Measurements from ENCODE around the gene TRIM33. TPM values are rescaled to one million over a fixed set of nuclear protein-coding genes. Genes with fewer than 3 reads are reported as not detected.

Gene TRIM33
- total and polyA plus RNA-seq, 2 of the 13 experiments (the other 11 are each of a cell fraction or from before 2014, with no cell fraction given): 35.5 to 42.2 TPM

- TF ChIP-seq SNAPC5 (CRISPR knock-in tag; IDR thresholded peaks at IDR 0.05; ENCODE audit: borderline replicate concordance): no peak
- peak; percentile 39; the same call in 1 of the 2 replicates for TF ChIP-seq PHF8 (CRISPR knock-in tag; IDR thresholded peaks at IDR 0.05)
- TF ChIP-seq GRHL1 (CRISPR knock-in tag; conservative IDR thresholded peaks at IDR 0.05): no peak
- TF ChIP-seq ZNF891 (CRISPR knock-in tag; IDR thresholded peaks at IDR 0.05): peak; percentile 54; the same call in 1 of the 2 replicates
- no peak; the same call in 1 of the 2 replicates for TF ChIP-seq ZNF446 (CRISPR knock-in tag; IDR thresholded peaks at IDR 0.05)
- TF ChIP-seq SNAPC4 (CRISPR knock-in tag; IDR thresholded peaks at IDR 0.05): 0 out of 2 replicates have a peak, but pooled peaks have one; percentile 39
- peak in 1 of 2 experiments; percentile 77; a peak in 2 of 4 replicates for TF ChIP-seq ATF4 (CRISPR knock-in tag; IDR thresholded peaks at IDR 0.05)
- TF ChIP-seq ARNT2 (CRISPR knock-in tag; IDR thresholded peaks at IDR 0.05; ENCODE audit: low read depth): peak; percentile 93; the same call in 1 of the 2 replicates
- TF ChIP-seq ZNF703 (CRISPR knock-in tag; IDR thresholded peaks at IDR 0.05; ENCODE audit: borderline replicate concordance): 0 out of 2 replicates have a peak, but pooled peaks have one; percentile 41
- TF ChIP-seq HCFC1 (IDR thresholded peaks at IDR 0.05; ENCODE audit: low read depth, low read length): peak; percentile 34; the same call in 1 of the 2 replicates
- no peak for TF ChIP-seq MNT (IDR thresholded peaks at IDR 0.05)
- no peak for TF ChIP-seq ZNF547 (CRISPR knock-in tag; IDR thresholded peaks at IDR 0.05)
- no peak for TF ChIP-seq ZNF180 (CRISPR knock-in tag; IDR thresholded peaks at IDR 0.05; ENCODE audit: borderline replicate concordance, low read depth)
- peak; percentile 81 for TF ChIP-seq ZNF563 (CRISPR knock-in tag; IDR thresholded peaks at IDR 0.05)
- no peak for TF ChIP-seq ZNF275 (CRISPR knock-in tag; IDR thresholded peaks at IDR 0.05; ENCODE audit: borderline replicate concordance)
- 0 out of 2 replicates have a peak, but pooled peaks have one; percentile 32 for TF ChIP-seq ZBTB20 (CRISPR knock-in tag; IDR thresholded peaks at IDR 0.05; ENCODE audit: borderline replicate concordance, low read depth)
- TF ChIP-seq ZNF557 (CRISPR knock-in tag; IDR thresholded peaks at IDR 0.05): peak; percentile 59; the same call in 1 of the 2 replicates
Observed at GRCh38 chr1:114511032-114511785, at the start of gene TRIM33 (continued).
